ENCODE results near the gene KCNJ5.

DNA sequence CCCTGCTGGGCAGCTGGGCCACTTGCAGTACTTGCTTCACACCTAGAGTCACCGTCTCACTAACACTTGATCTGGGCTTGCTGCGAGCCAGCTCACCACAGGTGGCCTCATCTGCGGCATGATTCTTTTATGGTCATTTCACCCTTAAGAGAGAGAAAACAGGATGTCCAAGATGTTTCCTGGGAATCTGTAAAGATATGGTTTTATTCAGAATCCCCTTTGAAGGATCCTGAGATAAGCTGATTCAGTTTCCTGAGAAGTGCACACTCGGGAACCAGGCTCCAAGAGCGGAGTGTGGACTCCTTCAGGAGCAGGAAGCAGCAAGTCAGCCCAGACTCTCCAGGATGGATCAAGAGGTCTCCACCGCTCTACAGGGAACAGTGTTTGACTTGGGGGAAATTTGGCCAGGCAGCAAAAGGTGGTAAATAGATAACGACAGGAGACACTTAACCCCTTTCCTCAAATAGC lies 73.3 kb downstream of the KCNJ5 start:
- TF ChIP-seq, protein P1, sequence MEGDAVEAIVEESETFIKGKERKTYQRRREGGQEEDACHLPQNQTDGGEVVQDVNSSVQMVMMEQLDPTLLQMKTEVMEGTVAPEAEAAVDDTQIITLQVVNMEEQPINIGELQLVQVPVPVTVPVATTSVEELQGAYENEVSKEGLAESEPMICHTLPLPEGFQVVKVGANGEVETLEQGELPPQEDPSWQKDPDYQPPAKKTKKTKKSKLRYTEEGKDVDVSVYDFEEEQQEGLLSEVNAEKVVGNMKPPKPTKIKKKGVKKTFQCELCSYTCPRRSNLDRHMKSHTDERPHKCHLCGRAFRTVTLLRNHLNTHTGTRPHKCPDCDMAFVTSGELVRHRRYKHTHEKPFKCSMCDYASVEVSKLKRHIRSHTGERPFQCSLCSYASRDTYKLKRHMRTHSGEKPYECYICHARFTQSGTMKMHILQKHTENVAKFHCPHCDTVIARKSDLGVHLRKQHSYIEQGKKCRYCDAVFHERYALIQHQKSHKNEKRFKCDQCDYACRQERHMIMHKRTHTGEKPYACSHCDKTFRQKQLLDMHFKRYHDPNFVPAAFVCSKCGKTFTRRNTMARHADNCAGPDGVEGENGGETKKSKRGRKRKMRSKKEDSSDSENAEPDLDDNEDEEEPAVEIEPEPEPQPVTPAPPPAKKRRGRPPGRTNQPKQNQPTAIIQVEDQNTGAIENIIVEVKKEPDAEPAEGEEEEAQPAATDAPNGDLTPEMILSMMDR (IDR thresholded peaks at IDR 0.05; ENCODE audit: low read length), result no peak
- no peak for TF ChIP-seq EZH2 (IDR thresholded peaks at IDR 0.05; ENCODE audit: borderline replicate concordance, low read length)
